HEK293 (cell line): ENCODE measurements around the gene MATCAP1.

Experiments
- CTCF ChIA-PET: fragments of 350-600 bp; formaldehyde crosslinking; extraction: SDS; loops from one replicate; lab custom pipeline; 2021; ENCODE audit warnings: antibody characterized with exemption; lab: Yijun Ruan, JAX
- POLR2A ChIA-PET: fragments of 300-600 bp; formaldehyde crosslinking; extraction: SDS; loops from one replicate; lab custom pipeline; 2020; ENCODE audit warnings: antibody characterized with exemption, inconsistent platforms; lab: Yijun Ruan, JAX
- H3K27ac ChIP-seq: fragments of 200-500 bp; sonication (Bioruptor generic); 2 replicates; pipeline ENCODE4 v1.5.1; 2014; ENCODE audit warnings: low read depth, low read length, control low read depth, inconsistent platforms; ENCODE audit errors: extremely low read depth
- H3K36me3 ChIP-seq, 2 experiments: fragments of 200-500 bp in 1 of 2; sonication (Bioruptor generic) in 1 of 2; 1 replicate in 1 of 2; 2 replicates in 1 of 2; pipeline ENCODE4 v1.5.1; 2014 to 2017; ENCODE audit warnings: inconsistent platforms in 2 of 2, low read length in 2 of 2; ENCODE audit not compliant: control insufficient read depth in 2 of 2, insufficient read depth in 1 of 2
- H3K4me1 ChIP-seq: fragments of 200-500 bp; sonication (Bioruptor generic); 2 replicates; pipeline ENCODE4 v1.5.1; 2014; ENCODE audit warnings: mild to moderate bottlenecking, low read length, inconsistent platforms; ENCODE audit not compliant: control insufficient read depth, insufficient read depth
- H3K4me3 ChIP-seq: 2 replicates; pipeline ENCODE4 v1.5.1; 2011; ENCODE audit warnings: low read depth, mild to moderate bottlenecking, control low read depth, low read length, moderate library complexity
- H3K9me3 ChIP-seq: fragments of 200-500 bp; sonication (Bioruptor generic); 2 replicates; pipeline ENCODE4 v1.5.1; 2014; ENCODE audit warnings: low read depth, low read length, inconsistent platforms; ENCODE audit not compliant: control insufficient read depth, insufficient read depth
- BCL11B ChIP-seq: fragments of 450-650 bp; formaldehyde crosslinking; IDR thresholded peaks from 2 replicates; pipeline ENCODE4 v1.5.1; 2016; ENCODE audit warnings: low read depth, missing biosample characterization, missing genetic modification characterization
- KLF10 ChIP-seq: fragments of 450-650 bp; IDR thresholded peaks from 2 replicates; pipeline ENCODE4 v1.5.1; 2018; ENCODE audit warnings: missing biosample characterization, mild to moderate bottlenecking, missing genetic modification characterization
- PBX3 ChIP-seq: sonication (generic); formaldehyde crosslinking; IDR thresholded peaks from 2 replicates; pipeline ENCODE4 v1.8.1; 2022; ENCODE audit warnings: mild to moderate bottlenecking, moderate library complexity, missing genetic modification reagents
- PRDM4 ChIP-seq: fragments of 450-650 bp; formaldehyde crosslinking; IDR thresholded peaks from 2 replicates; pipeline ENCODE4 v1.5.1; 2017; ENCODE audit warnings: missing biosample characterization, missing genetic modification characterization
- RBAK ChIP-seq: fragments of 450-650 bp; formaldehyde crosslinking; IDR thresholded peaks from 2 replicates; pipeline ENCODE4 v1.5.1; 2016; ENCODE audit warnings: missing biosample characterization, missing genetic modification characterization
- SCRT1 ChIP-seq: fragments of 450-650 bp; formaldehyde crosslinking; IDR thresholded peaks from 2 replicates; pipeline ENCODE4 v1.5.1; 2016; ENCODE audit warnings: missing biosample characterization, missing genetic modification characterization, borderline replicate concordance
- TSHZ1 ChIP-seq: fragments of 450-650 bp; formaldehyde crosslinking; IDR thresholded peaks from 2 replicates; pipeline ENCODE4 v1.5.1; 2016; ENCODE audit warnings: missing biosample characterization, missing genetic modification characterization, borderline replicate concordance
- ZBTB11 ChIP-seq: fragments of 450-650 bp; formaldehyde crosslinking; conservative IDR thresholded peaks from 2 replicates; pipeline ENCODE4 v1.5.1; 2016; ENCODE audit warnings: low read depth, missing biosample characterization, missing genetic modification characterization
- ZBTB49 ChIP-seq: fragments of 450-650 bp; formaldehyde crosslinking; IDR thresholded peaks from 2 replicates; pipeline ENCODE4 v1.5.1; 2016; ENCODE audit warnings: missing biosample characterization, missing genetic modification characterization, low read depth
- ZFP41 ChIP-seq: fragments of 450-650 bp; formaldehyde crosslinking; IDR thresholded peaks from 2 replicates; pipeline ENCODE4 v1.5.1; 2016; ENCODE audit warnings: missing biosample characterization, missing genetic modification characterization, borderline replicate concordance
- ZNF202 ChIP-seq: fragments of 450-650 bp; formaldehyde crosslinking; IDR thresholded peaks from 2 replicates; pipeline ENCODE4 v1.5.1; 2016; ENCODE audit warnings: missing biosample characterization, missing genetic modification characterization, borderline replicate concordance
- ZNF473 ChIP-seq: fragments of 450-650 bp; formaldehyde crosslinking; IDR thresholded peaks from 2 replicates; pipeline ENCODE4 v1.5.1; 2017; ENCODE audit warnings: missing biosample characterization, missing genetic modification characterization
- ZNF600 ChIP-seq: fragments of 450-650 bp; formaldehyde crosslinking; IDR thresholded peaks from 2 replicates; pipeline ENCODE4 v1.5.1; 2016; ENCODE audit warnings: missing biosample characterization, missing genetic modification characterization
- ZNF747 ChIP-seq: fragments of 450-650 bp; formaldehyde crosslinking; IDR thresholded peaks from 2 replicates; pipeline ENCODE4 v1.5.1; 2016; ENCODE audit warnings: missing biosample characterization, missing genetic modification characterization
- ZNF791 ChIP-seq: fragments of 450-650 bp; formaldehyde crosslinking; IDR thresholded peaks from 2 replicates; pipeline ENCODE4 v1.5.1; 2016; ENCODE audit warnings: missing biosample characterization, missing genetic modification characterization
- ZSCAN4 ChIP-seq: fragments of 450-650 bp; formaldehyde crosslinking; IDR thresholded peaks from 2 replicates; pipeline ENCODE4 v1.5.1; 2017; ENCODE audit warnings: missing biosample characterization, missing genetic modification characterization

Gene MATCAP1

GRCh38 chr16:67157106-67157748 lies 26.5 kb downstream of the MATCAP1 start:
- CTCF ChIA-PET: interaction anchor here (0.9 to 7.4 kb wide), 7 partner anchors 13 to 179 kb away, joined by 3 to 155 read pairs (median 4); partner anchors contain the start of gene NOL3
- H3K4me1 ChIP-seq: no peaks in the 10 kb centered on the region
- H3K9me3 ChIP-seq: no peaks in the 10 kb centered on the region
- no peaks in the 10 kb centered on the region for H3K36me3 ChIP-seq
- H3K27ac ChIP-seq: no peak overlapping the region
- POLR2A ChIA-PET: no interaction called here
- TF ChIP-seq ZNF202 (no peak), ZBTB11 (tag by site-specific recombination) (no peak), KLF10 (tag by site-specific recombination) (no peak), ZFP41 (no peak), TSHZ1 (no peak), RBAK (tag by site-specific recombination) (no peak), ZNF473 (tag by site-specific recombination) (no peak), ZBTB49 (tag by site-specific recombination) (no peak), ZNF747 (no peak), ZSCAN4 (tag by site-specific recombination) (no peak), PRDM4 (tag by site-specific recombination) (no peak), PBX3 (no peak), ZNF791 (tag by site-specific recombination) (no peak), ZNF600 (no peak), SCRT1 (no peak), BCL11B (tag by site-specific recombination) (no peak)
- TF ChIP-seq, all 188 proteins: peak for 0
- H3K4me3 ChIP-seq: no peak overlapping the region
